SK-N-SH (cell line): ENCODE measurements around the gene PKP1. TPM values are rescaled to one million over a fixed set of nuclear protein-coding genes. Genes with fewer than 3 reads are reported as not detected.

ENCODE experiments used
- CTCF ChIA-PET: fragments of 300-600, 350-600 bp; formaldehyde crosslinking; extraction: SDS; loops from one replicate; lab custom pipeline; 2021; lab: Yijun Ruan, JAX
- POLR2A ChIA-PET: fragments of 350-600 bp; sonication (Branson Sonifier 250); formaldehyde crosslinking; extraction: SDS; loops from one replicate; lab custom pipeline; 2020; ENCODE audit warnings: antibody characterized with exemption, inconsistent platforms; lab: Yijun Ruan, JAX
- DNase-seq: peaks from one replicate; pipeline ENCODE4 v3.0.0; 2012
- H2AFZ ChIP-seq: fragments of 200-600 bp; sonication (generic); 2 replicates; pipeline ENCODE4 v1.8.1; 2016; ENCODE audit warnings: antibody characterized with exemption, mild to moderate bottlenecking, low read depth
- H3F3A ChIP-seq: fragments of 200-600 bp; sonication (generic); replicated peaks from 2 replicates; pipeline ENCODE3; 2016; ENCODE audit warnings: antibody characterized with exemption, mild to moderate bottlenecking; ENCODE audit not compliant: insufficient read depth
- H3K27ac ChIP-seq, 2 experiments: fragments of 200-500 bp in 1 of 2; fragments of 200-600 bp in 1 of 2; sonication (Bioruptor generic) in 1 of 2; sonication (generic), shearing (Covaris generic) in 1 of 2; 2 replicates each; pipeline versions ENCODE4 v1.5.1 to v1.6.1; 2014 to 2016; ENCODE audit warnings: low read depth in 2 of 2, inconsistent platforms in 1 of 2, low read length in 1 of 2, mild to moderate bottlenecking in 1 of 2, mixed read lengths in 1 of 2
- H3K27me3 ChIP-seq: fragments of 200-600 bp; sonication (generic), shearing (Covaris generic); 2 replicates; pipeline ENCODE4 v1.6.1; 2016; ENCODE audit warnings: mixed run types; ENCODE audit not compliant: insufficient read depth
- H3K36me3 ChIP-seq, 2 experiments: fragments of 200-500 bp in 1 of 2; fragments of 200-600 bp in 1 of 2; sonication (Bioruptor generic) in 1 of 2; sonication (generic) in 1 of 2; replicated peaks in 1 of 2; 2 replicates each; pipeline versions ENCODE3 to v1.5.1; 2014 to 2016; ENCODE audit warnings: low read length in 1 of 2, mild to moderate bottlenecking in 1 of 2; ENCODE audit not compliant: insufficient read depth in 2 of 2, control insufficient read depth in 1 of 2
- H3K4me1 ChIP-seq, 2 experiments: fragments of 200-500 bp in 1 of 2; fragments of 200-600 bp in 1 of 2; sonication (Bioruptor generic) in 1 of 2; sonication (generic), shearing (Covaris generic) in 1 of 2; 2 replicates each; pipeline versions ENCODE4 v1.5.1 to v1.6.1; 2014 to 2016; ENCODE audit warnings: low read depth in 1 of 2, low read length in 1 of 2, mixed run types in 1 of 2; ENCODE audit not compliant: insufficient read depth in 2 of 2, control insufficient read depth in 1 of 2
- H3K4me2 ChIP-seq: fragments of 200-600 bp; sonication (generic), shearing (Covaris generic); 2 replicates; pipeline ENCODE4 v1.6.1; 2017; ENCODE audit warnings: mixed run types
- H3K4me3 ChIP-seq, 2 experiments: fragments of 200-500 bp in 1 of 2; fragments of 200-600 bp in 1 of 2; sonication (Bioruptor generic) in 1 of 2; sonication (generic), shearing (Covaris generic) in 1 of 2; 2 replicates each; pipeline versions ENCODE4 v1.5.1 to v1.8.1; 2014 to 2016; ENCODE audit warnings: low read depth in 2 of 2, inconsistent platforms in 1 of 2, low read length in 1 of 2, mild to moderate bottlenecking in 1 of 2, mixed read lengths in 1 of 2, moderate library complexity in 1 of 2
- H3K79me2 ChIP-seq: fragments of 200-600 bp; sonication (generic); 2 replicates; pipeline ENCODE4 v1.8.1; 2017; ENCODE audit warnings: mild to moderate bottlenecking; ENCODE audit not compliant: insufficient read depth
- H3K9ac ChIP-seq: fragments of 200-600 bp; sonication (generic); 2 replicates; pipeline ENCODE4 v1.6.1; 2017; ENCODE audit warnings: mixed run types
- H3K9me2 ChIP-seq: fragments of 200-600 bp; sonication (generic); 2 replicates; pipeline ENCODE4 v1.6.1; 2017; ENCODE audit warnings: mixed run types
- H3K9me3 ChIP-seq: fragments of 200-600 bp; sonication (generic); 2 replicates; pipeline ENCODE4 v1.6.1; 2017; ENCODE audit warnings: mixed run types, mild to moderate bottlenecking, moderate library complexity
- H4K20me1 ChIP-seq: fragments of 200-600 bp; sonication (generic); 2 replicates; pipeline ENCODE4 v1.6.1; 2017; ENCODE audit warnings: mild to moderate bottlenecking, mixed run types; ENCODE audit not compliant: insufficient read depth
- GATA2 ChIP-seq: sonication (generic); formaldehyde crosslinking; IDR thresholded peaks from 2 replicates; pipeline ENCODE4 v1.5.0; 2020; ENCODE audit warnings: mild to moderate bottlenecking, missing genetic modification reagents
- REST ChIP-seq: IDR thresholded peaks from 2 replicates; pipeline ENCODE4 v1.6.1; 2012; ENCODE audit warnings: mild to moderate bottlenecking, low read depth, low read length, moderate library complexity
- TAF1 ChIP-seq: IDR thresholded peaks from 2 replicates; pipeline ENCODE4 v1.6.1; 2012; ENCODE audit warnings: low read depth, mild to moderate bottlenecking, low read length, moderate library complexity, borderline replicate concordance
- USF1 ChIP-seq: IDR thresholded peaks from 2 replicates; pipeline ENCODE4 v1.4.0; 2012; ENCODE audit warnings: low read depth, borderline replicate concordance
- WGBS: methylation state at CpG from one replicate; pipeline ENCODE4 v1.1.6; 2017; ENCODE audit warnings: low lambda C conversion rate; 5-methylcytosine and 5-hydroxymethylcytosine counted together
- polyA plus RNA-seq, 3 experiments: library from polyadenylated mRNA; depleted of rRNA; stranded (reverse); fragments of >200 nt; gene quantifications; 2 replicates each; pipeline ENCODE4 v1.2.3, GENCODE V29; 2012

PKP1 gene
- polyA plus RNA-seq, 1 of the 3 experiments (the other 2 are of a cell fraction): not detected

DNA sequence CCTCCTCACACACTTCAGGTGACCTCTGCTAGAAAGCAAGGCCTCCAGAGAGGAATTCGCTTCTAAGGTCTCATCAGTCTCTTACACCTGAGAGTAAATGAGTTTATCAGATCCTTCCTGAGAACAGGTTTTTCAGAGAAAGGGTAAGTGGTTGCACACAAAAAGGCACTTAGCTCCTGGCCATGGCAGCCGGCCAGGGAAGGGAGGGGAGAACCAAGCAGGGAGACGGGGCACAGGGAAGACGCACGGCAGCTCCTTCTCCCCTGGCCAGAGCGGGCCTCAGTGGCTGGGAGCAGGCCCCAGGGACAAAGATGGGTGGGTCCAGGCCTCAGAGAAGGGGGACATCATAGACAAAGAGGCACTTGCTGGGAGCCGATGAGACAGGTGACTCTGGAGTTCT, 97.8 kb downstream of the PKP1 start:
- no peak overlapping the region for H3K4me2 ChIP-seq
- H3K27me3 ChIP-seq: peaks cover 3% of the 10 kb centered on the region; the same call in 1 of the 2 replicates
- DNase-seq: no peak
- peaks cover 11 to 29% of the 10 kb centered on the region in 2 experiments; a peak in 3 of 4 replicates for H3K4me1 ChIP-seq
- no peaks in the 10 kb centered on the region for H3K36me3 ChIP-seq
- no peaks in the 10 kb centered on the region for H3F3A ChIP-seq
- no peak overlapping the region for H3K27ac ChIP-seq
- H3K4me3 ChIP-seq: no peak overlapping the region
- 90% methylated on average over 5 of the region's 7 CpGs for WGBS
- CTCF ChIA-PET: interaction anchor here (0.9 to 7.5 kb wide), 9 partner anchors 11 to 132 kb away, joined by 3 to 105 read pairs (median 6); no protein-coding TSS in a partner anchor
- H3K9ac ChIP-seq: no peak overlapping the region
- POLR2A ChIA-PET: no interaction called here
- H3K9me3 ChIP-seq: no peaks in the 10 kb centered on the region
- no peaks in the 10 kb centered on the region for H4K20me1 ChIP-seq
- no peak for TF ChIP-seq REST
- TF ChIP-seq GATA2 (CRISPR knock-in tag): no peak
- no peak for TF ChIP-seq USF1
- TF ChIP-seq TAF1: no peak
- H3K79me2 ChIP-seq: no peaks in the 10 kb centered on the region
- H2AFZ ChIP-seq: no peak overlapping the region
- H3K9me2 ChIP-seq: no peaks in the 10 kb centered on the region

Other genes starting within 250 kb of the PKP1 start
- gene CACNA1S, start 171.1 kb upstream of the PKP1 start, polyA plus RNA-seq (2012; rRNA removed): not detected in 2 replicates
- gene ASCL5, start 156.3 kb upstream of the PKP1 start, polyA plus RNA-seq (2012; rRNA removed): 0.05 TPM in 1 of 2 replicates, not detected in the other
- gene TMEM9, start 129.0 kb upstream of the PKP1 start, polyA plus RNA-seq (2012; rRNA removed): 126 and 160 TPM in 2 replicates
- gene IGFN1, start 92.7 kb upstream of the PKP1 start, polyA plus RNA-seq (2012; rRNA removed): 0.08 and 0.18 TPM in 2 replicates
- 0.33 and 0.57 TPM in 2 replicates for gene TNNT2, start 94.2 kb downstream of the PKP1 start, polyA plus RNA-seq (2012; rRNA removed)
- gene LAD1, start 115.8 kb downstream of the PKP1 start, polyA plus RNA-seq (2012; rRNA removed): 0.03 TPM in 1 of 2 replicates, not detected in the other
- 0.11 TPM in 1 of 2 replicates, not detected in the other for gene TNNI1, start 138.2 kb downstream of the PKP1 start, polyA plus RNA-seq (2012; rRNA removed)
- gene PHLDA3, start 185.7 kb downstream of the PKP1 start, polyA plus RNA-seq (2012; rRNA removed): 105 and 108 TPM in 2 replicates
- gene CSRP1, start 223.6 kb downstream of the PKP1 start, polyA plus RNA-seq (2012; rRNA removed): 317 and 373 TPM in 2 replicates